ENCODE results near the gene SIGLEC9.
A peak's percentile ranks its signal among the peaks of the same experiment; 100 is the strongest.

SIGLEC9 gene

DNA sequence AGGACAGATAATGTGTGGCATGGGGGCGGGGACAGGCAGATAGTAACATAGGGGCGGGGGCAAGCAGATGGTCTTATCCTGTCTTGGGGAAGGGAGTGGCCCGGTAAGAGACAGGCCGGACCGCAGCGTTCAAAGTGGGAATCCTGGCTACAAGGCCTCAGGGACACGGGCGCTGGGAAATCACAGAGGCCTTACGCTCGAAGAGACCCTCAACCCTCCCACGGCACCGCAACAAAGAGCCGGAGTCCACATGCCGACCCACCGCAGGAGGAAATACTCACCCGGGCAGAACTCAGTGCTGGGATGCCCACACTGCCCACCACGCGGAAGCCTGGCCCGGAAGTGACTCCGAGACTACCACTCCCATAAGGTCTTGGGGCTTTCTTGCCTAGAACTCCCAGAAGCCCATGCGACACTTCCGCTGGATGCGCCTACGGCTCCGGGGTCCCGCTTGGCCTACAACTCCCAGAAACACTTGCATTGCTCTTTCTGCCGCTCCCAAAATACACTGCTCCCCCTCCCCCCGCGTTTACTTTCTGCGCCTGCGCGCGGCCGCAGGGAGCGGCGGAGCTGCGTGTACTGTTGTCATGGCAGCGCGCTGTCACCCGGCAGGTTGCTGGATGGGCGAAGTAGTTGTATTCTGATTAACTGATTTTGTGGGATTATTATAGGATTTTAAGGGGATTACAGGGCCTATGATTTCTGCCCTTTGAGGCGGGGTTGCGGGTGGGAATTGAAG is 16.5 kb upstream of the SIGLEC9 start, which contains the start of gene CTU1:
TSS of gene CTU1 (minus strand) at position 344 of the 739 bp plus-strand sequence. CDS start 3,840 bp downstream, outside the sequence.
- Histone ChIP-seq H3K9me3 (ENCODE audit: control insufficient read depth, insufficient read depth, low read depth, low read length) (no peaks in the 10 kb centered on the region), H3K4me1 (ENCODE audit: control insufficient read depth, insufficient read depth, low read length) (no peaks in the 10 kb centered on the region), H3K4me3 (ENCODE audit: low read depth, low read length) (peak within 1 kb of the TSS; percentile 88), H3K27ac (ENCODE audit: extremely low read depth, low read depth, low read length) (no peak within 1 kb of the TSS; the same call in 1 of the 2 replicates), H3K36me3 (ENCODE audit: control insufficient read depth in 2 of 2, insufficient read depth in 1 of 2, low read length in 2 of 2) (peaks cover 8 to 18% of the 10 kb centered on the region in 2 experiments; a peak in 2 of 3 replicates)
- ChIA-PET POLR2A (interaction anchor here (0.6 to 0.8 kb wide), 3 partner anchors 23 to 303 kb away, joined by 3 read pairs; no protein-coding TSS in a partner anchor), CTCF (interaction anchor here (0.6 to 1.8 kb wide), 5 partner anchors 10 to 1044 kb away, joined by 3 to 12 read pairs (median 3); no protein-coding TSS in a partner anchor)
- TF ChIP-seq HIC1 (tag by site-specific recombination; IDR thresholded peaks at IDR 0.05) (peak; percentile 97), ZNF426 (tag by site-specific recombination; IDR thresholded peaks at IDR 0.05) (no peak), KLF16 (tag by site-specific recombination; IDR thresholded peaks at IDR 0.05) (peak; percentile 43; the same call in 1 of the 2 replicates), ZNF776 (tag by site-specific recombination; IDR thresholded peaks at IDR 0.05; ENCODE audit: borderline replicate concordance) (no peak), ZNF394 (tag by site-specific recombination; IDR thresholded peaks at IDR 0.05; ENCODE audit: borderline replicate concordance) (no peak), REPIN1 (tag by site-specific recombination; IDR thresholded peaks at IDR 0.05; ENCODE audit: low read depth) (no peak), ZSCAN23 (tag by site-specific recombination; IDR thresholded peaks at IDR 0.05) (no peak), ZNF23 (tag by site-specific recombination; IDR thresholded peaks at IDR 0.05; ENCODE audit: borderline replicate concordance) (no peak), ZNF175 (tag by site-specific recombination; IDR thresholded peaks at IDR 0.05) (no peak), KLF9 (tag by site-specific recombination; IDR thresholded peaks at IDR 0.05; ENCODE audit: low read depth) (0 out of 2 replicates have a peak, but pooled peaks have one; percentile 29), ZNF292 (tag by site-specific recombination; IDR thresholded peaks at IDR 0.05; ENCODE audit: borderline replicate concordance, low read depth) (no peak), HOXA7 (CRISPR knock-in tag; IDR thresholded peaks at IDR 0.05; ENCODE audit: borderline replicate concordance) (no peak), ZNF561 (tag by site-specific recombination; IDR thresholded peaks at IDR 0.05; ENCODE audit: borderline replicate concordance) (no peak), RBAK (tag by site-specific recombination; IDR thresholded peaks at IDR 0.05) (no peak), ZNF530 (tag by site-specific recombination; IDR thresholded peaks at IDR 0.05; ENCODE audit: low read depth) (no peak), ZNF266 (tag by site-specific recombination; IDR thresholded peaks at IDR 0.05; ENCODE audit: low read depth) (no peak), ZSCAN4 (tag by site-specific recombination; IDR thresholded peaks at IDR 0.05) (no peak), ZNF280C (tag by site-specific recombination; IDR thresholded peaks at IDR 0.05) (no peak), ZNF580 (tag by site-specific recombination; IDR thresholded peaks at IDR 0.05) (peak; percentile 21; the same call in 1 of the 2 replicates), ZNF335 (tag by site-specific recombination; conservative IDR thresholded peaks at IDR 0.05) (peak; percentile 79), ZSCAN16 (tag by site-specific recombination; IDR thresholded peaks at IDR 0.05) (no peak)
- TF ChIP-seq, protein P1, sequence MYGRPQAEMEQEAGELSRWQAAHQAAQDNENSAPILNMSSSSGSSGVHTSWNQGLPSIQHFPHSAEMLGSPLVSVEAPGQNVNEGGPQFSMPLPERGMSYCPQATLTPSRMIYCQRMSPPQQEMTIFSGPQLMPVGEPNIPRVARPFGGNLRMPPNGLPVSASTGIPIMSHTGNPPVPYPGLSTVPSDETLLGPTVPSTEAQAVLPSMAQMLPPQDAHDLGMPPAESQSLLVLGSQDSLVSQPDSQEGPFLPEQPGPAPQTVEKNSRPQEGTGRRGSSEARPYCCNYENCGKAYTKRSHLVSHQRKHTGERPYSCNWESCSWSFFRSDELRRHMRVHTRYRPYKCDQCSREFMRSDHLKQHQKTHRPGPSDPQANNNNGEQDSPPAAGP (tag by site-specific recombination; IDR thresholded peaks at IDR 0.05) = no peak
- TF ChIP-seq, protein P2, sequence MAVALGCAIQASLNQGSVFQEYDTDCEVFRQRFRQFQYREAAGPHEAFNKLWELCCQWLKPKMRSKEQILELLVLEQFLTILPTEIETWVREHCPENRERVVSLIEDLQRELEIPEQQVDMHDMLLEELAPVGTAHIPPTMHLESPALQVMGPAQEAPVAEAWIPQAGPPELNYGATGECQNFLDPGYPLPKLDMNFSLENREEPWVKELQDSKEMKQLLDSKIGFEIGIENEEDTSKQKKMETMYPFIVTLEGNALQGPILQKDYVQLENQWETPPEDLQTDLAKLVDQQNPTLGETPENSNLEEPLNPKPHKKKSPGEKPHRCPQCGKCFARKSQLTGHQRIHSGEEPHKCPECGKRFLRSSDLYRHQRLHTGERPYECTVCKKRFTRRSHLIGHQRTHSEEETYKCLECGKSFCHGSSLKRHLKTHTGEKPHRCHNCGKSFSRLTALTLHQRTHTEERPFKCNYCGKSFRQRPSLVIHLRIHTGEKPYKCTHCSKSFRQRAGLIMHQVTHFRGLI (tag by site-specific recombination; IDR thresholded peaks at IDR 0.05) = no peak
- TF ChIP-seq, protein P3, sequence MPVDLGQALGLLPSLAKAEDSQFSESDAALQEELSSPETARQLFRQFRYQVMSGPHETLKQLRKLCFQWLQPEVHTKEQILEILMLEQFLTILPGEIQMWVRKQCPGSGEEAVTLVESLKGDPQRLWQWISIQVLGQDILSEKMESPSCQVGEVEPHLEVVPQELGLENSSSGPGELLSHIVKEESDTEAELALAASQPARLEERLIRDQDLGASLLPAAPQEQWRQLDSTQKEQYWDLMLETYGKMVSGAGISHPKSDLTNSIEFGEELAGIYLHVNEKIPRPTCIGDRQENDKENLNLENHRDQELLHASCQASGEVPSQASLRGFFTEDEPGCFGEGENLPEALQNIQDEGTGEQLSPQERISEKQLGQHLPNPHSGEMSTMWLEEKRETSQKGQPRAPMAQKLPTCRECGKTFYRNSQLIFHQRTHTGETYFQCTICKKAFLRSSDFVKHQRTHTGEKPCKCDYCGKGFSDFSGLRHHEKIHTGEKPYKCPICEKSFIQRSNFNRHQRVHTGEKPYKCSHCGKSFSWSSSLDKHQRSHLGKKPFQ (tag by site-specific recombination; IDR thresholded peaks at IDR 0.05) = no peak
- TF ChIP-seq, protein P4, sequence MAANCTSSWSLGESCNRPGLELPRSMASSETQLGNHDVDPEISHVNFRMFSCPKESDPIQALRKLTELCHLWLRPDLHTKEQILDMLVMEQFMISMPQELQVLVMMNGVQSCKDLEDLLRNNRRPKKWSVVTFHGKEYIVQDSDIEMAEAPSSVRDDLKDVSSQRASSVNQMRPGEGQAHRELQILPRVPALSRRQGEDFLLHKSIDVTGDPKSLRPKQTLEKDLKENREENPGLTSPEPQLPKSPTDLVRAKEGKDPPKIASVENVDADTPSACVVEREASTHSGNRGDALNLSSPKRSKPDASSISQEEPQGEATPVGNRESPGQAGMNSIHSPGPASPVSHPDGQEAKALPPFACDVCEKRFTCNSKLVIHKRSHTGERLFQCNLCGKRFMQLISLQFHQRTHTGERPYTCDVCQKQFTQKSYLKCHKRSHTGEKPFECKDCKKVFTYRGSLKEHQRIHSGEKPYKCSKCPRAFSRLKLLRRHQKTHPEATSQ (tag by site-specific recombination; IDR thresholded peaks at IDR 0.05) = no peak

Measured in HEK293 (cell line).